Activated effector memory CD4-positive, alpha-beta T cell treated with anti-CD3 and anti-CD28 coated beads, Interleukin-2, amount 50 U/mL, for 16 hours (primary cell): ENCODE measurements around the gene SPTBN1.

Experiments used
- DNase-seq: peaks from one replicate; pipeline ENCODE4 v3.0.0-alpha.2; 2020

SPTBN1 gene

DNA sequence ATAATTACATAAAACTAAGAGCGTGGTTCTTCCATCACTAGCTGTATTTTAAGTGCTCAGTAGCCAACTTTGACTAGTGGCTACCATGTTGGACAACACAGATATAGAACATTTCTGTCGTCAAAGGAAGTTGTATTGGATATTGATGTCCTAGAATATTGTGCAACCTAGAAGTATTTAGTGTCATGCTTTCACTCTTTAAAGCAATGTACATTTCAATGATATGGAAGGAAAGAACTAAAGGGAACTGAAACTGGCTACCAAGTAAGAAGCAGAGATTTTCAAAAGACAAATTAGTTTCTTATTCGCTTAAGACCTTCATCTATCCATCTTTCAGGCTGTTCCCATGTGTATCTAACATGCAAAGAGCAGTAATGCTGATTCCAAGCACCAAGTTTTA, 182.0 kb downstream of the SPTBN1 start:
- DNase-seq = no peak

GRCh38 chr2:54638774-54639187, 182.7 kb downstream of the SPTBN1 start:
- DNase-seq = no peak

DNA sequence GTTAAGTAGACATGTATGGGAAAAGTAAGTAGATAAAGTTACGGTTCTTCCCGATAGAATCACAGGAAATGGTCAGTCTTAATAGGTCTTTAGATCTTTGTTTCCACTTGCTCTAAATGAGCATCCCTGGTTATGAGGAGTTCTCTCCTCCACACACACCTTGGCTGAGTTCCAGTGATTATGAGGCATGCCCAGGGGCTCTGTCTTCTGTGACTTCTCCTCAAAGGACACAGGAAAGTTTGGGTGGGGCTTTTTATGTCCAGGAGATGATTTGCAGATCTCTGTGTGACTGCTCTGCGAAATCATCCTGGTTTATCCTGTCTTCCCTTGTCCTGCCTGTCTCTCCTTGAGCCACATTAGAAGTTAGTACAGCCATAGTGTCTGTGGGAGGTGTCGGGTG, 183.5 kb downstream of the SPTBN1 start:
- DNase-seq = no peak

- no peak for DNase-seq
These were observed 184.9 kb downstream of the SPTBN1 start for GRCh38 chr2:54640834-54641540.

GRCh38 chr2:54641988-54642387, 185.9 kb downstream of the SPTBN1 start:
- DNase-seq = no peak

GRCh38 chr2:54642677-54643430, 186.7 kb downstream of the SPTBN1 start:
- DNase-seq = no peak

GRCh38 chr2:54644236-54644635, 188.1 kb downstream of the SPTBN1 start:
- DNase-seq = no peak

- no peak for DNase-seq
These were observed 190.2 kb downstream of the SPTBN1 start for GRCh38 chr2:54646170-54646927.

DNA sequence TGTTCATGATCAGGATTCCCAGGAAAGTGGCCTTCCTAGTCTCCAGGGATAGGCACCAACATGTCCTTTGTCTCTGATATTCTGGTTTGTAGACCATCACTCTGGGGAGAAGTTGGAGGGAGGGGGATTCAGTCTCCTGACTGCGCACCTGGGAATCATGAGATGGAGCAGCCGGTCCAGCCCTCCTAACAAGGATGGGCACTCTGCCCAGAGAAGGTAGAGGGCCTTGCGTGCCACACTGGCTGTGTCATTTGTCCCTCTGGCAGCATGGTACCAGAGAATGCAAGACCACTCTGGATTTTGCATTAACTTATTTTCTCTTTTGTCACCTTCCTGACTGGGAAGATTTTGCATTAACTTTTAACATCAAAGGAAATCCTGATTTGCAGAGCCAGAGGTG, 192.1 kb downstream of the SPTBN1 start:
- DNase-seq = no peak

GRCh38 chr2:54649191-54649590, 193.1 kb downstream of the SPTBN1 start:
- DNase-seq = no peak

DNA sequence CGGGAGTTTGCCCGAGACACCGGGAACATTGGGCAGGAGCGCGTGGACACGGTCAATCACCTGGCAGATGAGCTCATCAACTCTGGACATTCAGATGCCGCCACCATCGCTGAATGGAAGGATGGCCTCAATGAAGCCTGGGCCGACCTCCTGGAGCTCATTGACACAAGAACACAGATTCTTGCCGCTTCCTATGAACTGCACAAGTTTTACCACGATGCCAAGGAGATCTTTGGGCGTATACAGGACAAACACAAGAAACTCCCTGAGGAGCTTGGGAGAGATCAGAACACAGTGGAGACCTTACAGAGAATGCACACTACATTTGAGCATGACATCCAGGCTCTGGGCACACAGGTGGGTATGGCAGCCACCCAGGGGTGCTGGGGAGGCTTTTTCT, 193.5 kb downstream of the SPTBN1 start:
- no peak for DNase-seq

- no peak for DNase-seq
These were observed 194.5 kb downstream of the SPTBN1 start for GRCh38 chr2:54650612-54651011.

GRCh38 chr2:54651291-54651690, 195.2 kb downstream of the SPTBN1 start:
- no peak for DNase-seq

- no peak for DNase-seq
These were observed 196.4 kb downstream of the SPTBN1 start for GRCh38 chr2:54652540-54652939.

DNA sequence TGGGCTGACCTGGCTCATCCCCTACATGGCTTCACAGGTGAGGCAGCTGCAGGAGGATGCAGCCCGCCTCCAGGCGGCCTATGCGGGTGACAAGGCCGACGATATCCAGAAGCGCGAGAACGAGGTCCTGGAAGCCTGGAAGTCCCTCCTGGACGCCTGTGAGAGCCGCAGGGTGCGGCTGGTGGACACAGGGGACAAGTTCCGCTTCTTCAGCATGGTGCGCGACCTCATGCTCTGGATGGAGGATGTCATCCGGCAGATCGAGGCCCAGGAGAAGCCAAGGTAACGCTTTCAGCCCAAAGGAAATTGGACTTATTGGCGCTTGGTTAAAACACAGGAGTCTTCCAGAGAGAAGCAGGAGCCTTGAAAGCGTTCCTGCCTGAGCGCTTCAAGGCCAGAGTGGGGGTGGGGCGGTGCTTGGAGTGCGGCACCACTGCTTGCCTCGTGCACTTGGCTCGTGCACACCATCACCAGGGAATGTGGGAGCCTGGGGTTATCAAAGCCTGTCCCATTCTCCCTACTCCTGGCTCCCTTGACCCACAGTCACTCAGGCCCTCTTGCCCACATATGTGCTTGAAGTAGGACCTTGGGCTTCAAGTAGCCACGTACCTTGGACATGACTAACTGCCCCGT, 197.6 kb downstream of the SPTBN1 start:
- no peak for DNase-seq

DNA sequence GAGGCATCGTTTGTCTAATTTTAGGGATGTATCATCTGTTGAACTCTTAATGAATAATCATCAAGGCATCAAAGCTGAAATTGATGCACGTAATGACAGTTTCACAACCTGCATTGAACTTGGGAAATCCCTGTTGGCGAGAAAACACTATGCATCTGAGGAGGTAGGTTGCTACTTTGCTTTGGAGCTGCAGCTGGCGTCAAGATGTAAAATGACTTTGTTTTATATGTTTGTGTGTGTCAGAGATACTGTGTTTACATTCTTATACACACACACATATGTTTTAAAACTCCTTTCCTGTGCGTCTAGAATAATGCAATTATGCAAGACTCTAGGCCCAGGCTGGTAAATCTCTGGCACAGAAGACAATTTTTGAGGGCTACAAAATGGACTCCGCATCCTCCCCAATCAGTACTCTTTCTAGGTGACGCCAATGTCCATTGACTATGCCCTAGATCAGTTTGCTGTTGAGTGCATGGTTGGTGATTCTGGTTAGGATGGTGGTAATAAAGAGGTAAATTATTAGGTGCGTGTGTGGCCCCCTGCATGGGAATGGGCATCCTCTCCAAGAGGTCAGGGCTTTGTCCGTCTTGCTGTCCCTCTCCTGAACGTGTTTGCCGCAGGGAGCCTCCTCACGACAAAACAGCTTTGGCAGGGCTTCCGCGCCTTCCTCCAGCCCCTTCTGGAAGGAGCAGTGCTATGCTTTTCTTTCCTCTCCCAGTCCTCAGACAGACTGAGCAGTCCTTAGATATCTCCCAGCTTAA, 199.1 kb downstream of the SPTBN1 start:
- DNase-seq = no peak

DNA sequence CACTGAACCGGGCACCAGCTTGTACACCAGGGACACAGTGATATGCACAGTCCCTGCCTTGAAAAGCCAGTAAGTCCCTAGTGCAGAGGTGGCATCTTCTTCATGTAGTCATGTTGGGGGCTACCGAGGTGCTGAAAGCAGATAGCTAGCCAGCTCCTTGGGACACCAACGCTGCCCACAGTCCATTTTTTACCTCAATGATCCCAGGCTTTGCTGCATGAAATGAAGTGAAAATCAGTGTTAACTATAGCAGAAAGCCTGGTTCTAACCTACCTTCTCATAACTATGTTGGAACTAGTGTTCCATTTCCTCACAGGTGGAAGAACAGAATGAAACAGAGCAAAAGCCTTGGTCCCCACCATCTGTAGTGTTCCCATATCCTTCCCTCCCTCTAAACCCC, 200.7 kb downstream of the SPTBN1 start:
- DNase-seq = no peak

DNA sequence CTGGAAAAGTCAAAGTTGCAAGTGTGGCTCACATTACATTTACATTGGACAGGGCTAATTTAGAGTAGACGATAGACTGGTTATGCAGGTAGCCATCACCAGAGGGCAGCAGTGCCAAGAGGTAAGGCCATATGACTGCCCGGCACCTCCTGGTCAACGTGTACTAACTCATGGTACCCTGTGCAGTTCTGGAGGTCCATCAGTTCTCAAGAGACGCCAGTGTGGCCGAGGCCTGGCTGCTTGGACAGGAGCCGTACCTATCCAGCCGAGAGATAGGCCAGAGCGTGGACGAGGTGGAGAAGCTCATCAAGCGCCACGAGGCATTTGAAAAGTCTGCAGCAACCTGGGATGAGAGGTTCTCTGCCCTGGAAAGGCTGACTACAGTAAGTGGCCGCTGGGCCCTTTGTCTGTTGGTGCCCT, 201.5 kb downstream of the SPTBN1 start:
- DNase-seq = peak; percentile 74

DNA sequence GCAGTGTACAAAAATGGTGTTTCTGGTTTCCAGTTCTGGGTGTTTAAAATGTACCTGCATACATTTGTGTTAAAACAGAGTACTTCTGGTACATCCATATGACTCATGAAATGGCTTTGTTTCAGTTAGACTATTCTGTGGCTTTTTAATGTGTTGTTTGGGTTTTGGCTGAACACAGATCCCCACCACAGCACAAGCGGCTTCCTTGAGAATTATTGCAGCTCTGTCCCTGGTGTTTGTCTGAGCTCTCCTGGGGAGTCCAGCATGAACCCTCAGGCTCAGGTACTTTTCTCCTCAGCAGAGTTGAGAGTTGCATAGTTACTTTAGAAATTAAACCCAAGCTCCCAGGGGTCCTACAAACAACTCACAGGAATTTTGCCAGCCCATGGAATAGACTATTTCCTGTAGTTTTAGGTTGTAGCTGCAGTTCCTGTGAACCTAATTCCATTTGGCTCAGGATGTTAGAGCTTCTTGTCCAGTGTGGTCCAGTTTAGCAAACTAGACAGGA, 202.5 kb downstream of the SPTBN1 start:
- no peak for DNase-seq

GRCh38 chr2:54659527-54659926, 203.4 kb downstream of the SPTBN1 start:
- DNase-seq = no peak

DNA sequence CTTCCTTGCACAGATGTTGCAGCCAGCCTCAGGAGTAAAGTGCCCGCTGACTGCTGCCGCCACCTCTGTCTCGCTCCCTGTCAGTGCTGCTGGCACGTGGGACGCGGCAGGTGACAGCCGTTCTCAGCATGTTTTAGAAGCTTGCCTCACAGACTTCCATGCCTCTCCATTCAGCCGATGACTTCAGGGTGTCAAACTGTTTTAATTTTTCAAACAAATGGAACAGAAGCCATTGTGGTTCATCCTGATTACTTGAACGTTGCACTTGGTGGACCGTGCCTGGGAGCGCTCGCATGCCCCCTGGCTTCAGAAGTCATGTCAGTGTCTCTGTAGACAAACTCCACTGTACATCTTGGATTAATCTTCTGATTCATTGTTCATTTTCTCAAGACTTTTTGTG, 204.6 kb downstream of the SPTBN1 start:
- no peak for DNase-seq

DNA sequence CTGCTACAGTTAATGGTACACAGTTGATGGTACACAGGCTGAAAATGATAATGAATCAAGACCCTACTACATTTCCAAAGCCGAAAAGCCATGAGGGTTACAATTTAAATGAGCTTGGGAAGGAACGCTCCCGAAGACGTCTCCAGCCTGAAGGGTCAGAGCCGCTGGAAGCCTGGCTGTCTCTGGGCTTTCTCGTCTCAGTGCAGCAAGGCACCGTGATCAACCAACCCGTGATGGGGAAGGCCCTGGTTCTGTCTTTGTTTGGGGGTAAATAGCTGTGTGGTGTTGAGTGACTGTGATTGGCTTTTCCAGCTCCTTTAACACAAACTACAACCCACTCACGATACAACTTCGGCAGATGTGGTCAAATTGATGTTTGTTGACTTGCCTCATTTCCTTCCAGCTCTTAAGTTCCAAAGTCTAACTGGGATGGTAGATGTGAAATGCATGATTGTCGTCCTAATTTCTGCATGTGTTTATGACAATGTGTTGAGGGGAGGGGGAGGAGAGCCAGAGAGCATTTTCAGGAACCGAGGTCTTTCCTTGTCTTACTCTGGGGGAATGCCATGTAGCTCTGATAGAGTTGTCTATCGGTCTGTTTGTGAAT, 207.4 kb downstream of the SPTBN1 start:
- DNase-seq = no peak
